ENCODE results near the gene ADGRL3. TPM values are rescaled to one million over a fixed set of nuclear protein-coding genes. Genes with fewer than 3 reads are reported as not detected.
A peak's percentile ranks its signal among the peaks of the same experiment; 100 is the strongest.

Gene ADGRL3
- total RNA-seq, 1 donor from 2014 or later = 93.6 TPM

- H3K4me3 Mint-ChIP-seq = no peak overlapping the region
- H3K9ac ChIP-seq = no peak overlapping the region
Observed at GRCh38 chr4:61678297-61678696, 478.2 kb downstream of the ADGRL3 start.

GRCh38 chr4:61693520-61693919 is 493.4 kb downstream of the ADGRL3 start:
- H3K27me3 Mint-ChIP-seq (ENCODE audit: insufficient read depth, low read depth) = no peaks in the 10 kb centered on the region
- Histone ChIP-seq H3K9me3 (ENCODE audit: low read depth) (no peaks in the 10 kb centered on the region), H3K9ac (no peak overlapping the region), H2AFZ (replicated peaks) (no peak overlapping the region), H3K27ac (no peak overlapping the region), H3K36me3 (no peaks in the 10 kb centered on the region), H3K79me2 (ENCODE audit: low read depth) (no peaks in the 10 kb centered on the region), H3K4me2 (no peak overlapping the region), H3K4me1 (peaks cover 6% of the 10 kb centered on the region), H4K20me1 (ENCODE audit: low read depth) (no peaks in the 10 kb centered on the region), H3F3A (ENCODE audit: low read depth) (no peaks in the 10 kb centered on the region), H3K27me3 (no peaks in the 10 kb centered on the region), H3K4me3 (no peak overlapping the region)
- DNase-seq (ENCODE audit: low spot score) = no peak
- H3K36me3 Mint-ChIP-seq = peaks cover 9% of the 10 kb centered on the region
- no peaks in the 10 kb centered on the region for H3K9me3 Mint-ChIP-seq
- TF ChIP-seq CTCF (IDR thresholded peaks at IDR 0.05) (no peak), EZH2 (IDR thresholded peaks at IDR 0.05) (no peak), EZH2phosphoT487 (IDR thresholded peaks at IDR 0.05) (no peak)
- no peak overlapping the region for H3K27ac Mint-ChIP-seq
- no peak overlapping the region for H3K4me3 Mint-ChIP-seq
- peaks cover 4% of the 10 kb centered on the region for H3K4me1 Mint-ChIP-seq

More at GRCh38 chr4:61678297-61678696, 478.2 kb downstream of the ADGRL3 start:
- TF ChIP-seq CTCF (IDR thresholded peaks at IDR 0.05) = no peak
- no peak for TF ChIP-seq EZH2 (IDR thresholded peaks at IDR 0.05)
- TF ChIP-seq EZH2phosphoT487 (IDR thresholded peaks at IDR 0.05) = no peak
- peaks cover under 1% of the 10 kb centered on the region for H3K27me3 Mint-ChIP-seq (ENCODE audit: insufficient read depth, low read depth)
- no peaks in the 10 kb centered on the region for H3K9me3 ChIP-seq (ENCODE audit: low read depth)
- H4K20me1 ChIP-seq (ENCODE audit: low read depth) = no peaks in the 10 kb centered on the region
- H3K4me1 Mint-ChIP-seq = peaks cover 19% of the 10 kb centered on the region
- H3K79me2 ChIP-seq (ENCODE audit: low read depth) = no peaks in the 10 kb centered on the region
- peaks cover 27% of the 10 kb centered on the region for H3K36me3 Mint-ChIP-seq
- H2AFZ ChIP-seq (replicated peaks) = no peak overlapping the region
- no peak for DNase-seq (ENCODE audit: low spot score)
- H3K4me3 ChIP-seq = no peak overlapping the region
- no peak overlapping the region for H3K27ac Mint-ChIP-seq
- peaks cover 14% of the 10 kb centered on the region for H3K36me3 ChIP-seq
- H3K9me3 Mint-ChIP-seq = peaks cover 5% of the 10 kb centered on the region
- H3F3A ChIP-seq (ENCODE audit: low read depth) = peaks cover 13% of the 10 kb centered on the region
- H3K27me3 ChIP-seq = no peaks in the 10 kb centered on the region
- H3K27ac ChIP-seq = no peak overlapping the region
- no peak overlapping the region for H3K4me2 ChIP-seq
- H3K4me1 ChIP-seq = peaks cover 17% of the 10 kb centered on the region

GRCh38 chr4:61714387-61714911 is 514.3 kb downstream of the ADGRL3 start:
- Histone ChIP-seq H3K27me3 (no peaks in the 10 kb centered on the region), H4K20me1 (ENCODE audit: low read depth) (no peaks in the 10 kb centered on the region), H3K27ac (peak overlapping the region; percentile 16), H3K4me3 (no peak overlapping the region), H3K4me2 (no peak overlapping the region), H3K79me2 (ENCODE audit: low read depth) (no peaks in the 10 kb centered on the region), H3K36me3 (no peaks in the 10 kb centered on the region), H3K9ac (no peak overlapping the region), H3K4me1 (peaks cover 12% of the 10 kb centered on the region), H3K9me3 (ENCODE audit: low read depth) (no peaks in the 10 kb centered on the region), H2AFZ (replicated peaks) (no peak overlapping the region), H3F3A (ENCODE audit: low read depth) (no peaks in the 10 kb centered on the region)
- peaks cover 2% of the 10 kb centered on the region for H3K4me1 Mint-ChIP-seq
- no peak for TF ChIP-seq EZH2phosphoT487 (IDR thresholded peaks at IDR 0.05)
- TF ChIP-seq CTCF (IDR thresholded peaks at IDR 0.05) = no peak
- no peak for TF ChIP-seq EZH2 (IDR thresholded peaks at IDR 0.05)
- H3K27ac Mint-ChIP-seq = no peak overlapping the region
- DNase-seq (ENCODE audit: low spot score) = no peak
- no peak overlapping the region for H3K4me3 Mint-ChIP-seq
- peaks cover 7% of the 10 kb centered on the region for H3K36me3 Mint-ChIP-seq
- H3K27me3 Mint-ChIP-seq (ENCODE audit: insufficient read depth, low read depth) = no peaks in the 10 kb centered on the region
- no peaks in the 10 kb centered on the region for H3K9me3 Mint-ChIP-seq

Measured in neural progenitor cell (in vitro differentiated cells).